Tibial artery (tissue), 4 donors: ENCODE results near the gene RAB27A.

ENCODE experiments used
- DNase-seq, 2 donors: peaks; one replicate each; pipeline ENCODE4 v3.0.0-alpha.2; 2019
- H3K27ac ChIP-seq, 2 donors: fragments of 200-600 bp; sonication (generic) in 1 of 2; 1 replicate in 1 of 2; 2 replicates in 1 of 2; pipeline ENCODE4 v1.5.1; 2018 to 2019; ENCODE audit warnings: mild to moderate bottlenecking in 1 of 2
- H3K27me3 ChIP-seq, 2 donors: fragments of 200-600 bp; sonication (generic) in 1 of 2; one replicate each; pipeline versions ENCODE4 v1.5.1 to v1.6.0; 2016 to 2019
- H3K36me3 ChIP-seq, 3 donors: fragments of 200-600 bp; sonication (generic) in 2 of 3; one replicate each; pipeline ENCODE4 v1.5.1; 2016 to 2019; ENCODE audit warnings: mild to moderate bottlenecking in 2 of 3
- H3K4me1 ChIP-seq, 4 donors: fragments of 200-600 bp; sonication (generic) in 2 of 4; 1 replicate in 3 of 4; 2 replicates in 1 of 4; pipeline ENCODE4 v1.5.1; 2016 to 2019
- H3K4me3 ChIP-seq, 2 donors: fragments of 200-600 bp; sonication (generic) in 1 of 2; 1 replicate in 1 of 2; 2 replicates in 1 of 2; pipeline ENCODE4 v1.5.1; 2018 to 2019; ENCODE audit warnings: mild to moderate bottlenecking in 2 of 2
- H3K9me3 ChIP-seq, 3 donors: fragments of 200-600 bp; sonication (generic) in 1 of 3; one replicate each; pipeline ENCODE4 v1.5.1; 2016 to 2019
- intact Hi-C: fragments of 100-400 bp; cut with DNase I; formaldehyde crosslinking; loops from one replicate; pipeline ENCODE4 v1.15.0; 2023; ENCODE audit warnings: low total_unique reads
- TF ChIP-seq, protein P1 (sequence below), 2 experiments: fragments of 200-600 bp in 1 of 2; fragments of 450-650 bp in 1 of 2; IDR thresholded peaks; one replicate each; pipeline ENCODE4 v1.5.1; 2017 to 2019; ENCODE audit warnings: antibody characterized with exemption in 2 of 2, mild to moderate bottlenecking in 1 of 2, moderate library complexity in 1 of 2

The RAB27A gene

DNA sequence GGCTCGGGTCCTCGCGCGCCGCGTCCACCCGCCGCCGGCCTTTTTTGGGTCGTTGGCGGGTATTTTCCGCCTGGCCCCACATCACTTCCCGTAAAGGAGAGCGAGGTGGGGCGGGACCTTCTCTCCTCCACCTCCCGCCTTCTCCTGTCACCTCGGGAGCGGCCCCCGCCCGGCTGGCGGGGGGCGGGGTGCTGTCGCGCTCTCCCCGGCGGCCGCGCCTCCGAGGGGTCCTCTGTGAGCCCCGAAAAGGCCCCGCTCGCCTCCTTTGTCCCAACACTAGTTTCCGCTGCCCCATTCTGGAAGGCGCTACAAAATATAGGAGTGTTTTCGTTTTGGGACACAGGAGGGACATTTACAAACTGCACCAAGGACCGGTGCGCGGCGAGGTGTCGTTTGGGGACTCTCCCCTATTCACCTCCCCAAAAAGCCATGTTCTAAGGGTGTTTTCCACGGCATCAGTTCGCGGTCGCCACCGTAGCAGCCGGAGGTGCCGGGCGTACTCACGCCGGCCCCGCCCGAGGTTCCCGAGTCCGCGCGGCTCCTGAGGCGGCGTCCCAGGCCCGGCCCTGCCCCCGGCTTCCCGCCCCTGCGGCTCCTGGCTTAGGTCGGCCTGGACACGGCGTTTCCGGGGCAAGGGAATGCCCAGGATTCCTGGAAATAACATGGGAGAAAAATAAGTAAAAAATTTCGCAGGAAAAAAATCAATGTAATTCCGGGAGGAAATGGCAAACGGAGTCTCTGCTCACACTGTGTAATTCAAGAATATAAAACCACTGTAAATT, at the start of gene RAB27A:
RAB27A (minus strand) TSS at position 68 of the 782 bp plus-strand sequence. CDS start 54,879 bp downstream, outside the sequence.
- no peaks in the 10 kb centered on the region for H3K27me3 ChIP-seq
- DNase-seq, result peak; percentile 70 to 88
- intact Hi-C loops, result loop anchor here (2.0 to 10.0 kb wide), 2 partner anchors 73 to 1315 kb away; partner anchors contain the start of gene UNC13C
- no peaks in the 10 kb centered on the region for H3K36me3 ChIP-seq
- H3K27ac ChIP-seq, result peak within 1 kb of the TSS; percentile 93
- TF ChIP-seq, protein P1, sequence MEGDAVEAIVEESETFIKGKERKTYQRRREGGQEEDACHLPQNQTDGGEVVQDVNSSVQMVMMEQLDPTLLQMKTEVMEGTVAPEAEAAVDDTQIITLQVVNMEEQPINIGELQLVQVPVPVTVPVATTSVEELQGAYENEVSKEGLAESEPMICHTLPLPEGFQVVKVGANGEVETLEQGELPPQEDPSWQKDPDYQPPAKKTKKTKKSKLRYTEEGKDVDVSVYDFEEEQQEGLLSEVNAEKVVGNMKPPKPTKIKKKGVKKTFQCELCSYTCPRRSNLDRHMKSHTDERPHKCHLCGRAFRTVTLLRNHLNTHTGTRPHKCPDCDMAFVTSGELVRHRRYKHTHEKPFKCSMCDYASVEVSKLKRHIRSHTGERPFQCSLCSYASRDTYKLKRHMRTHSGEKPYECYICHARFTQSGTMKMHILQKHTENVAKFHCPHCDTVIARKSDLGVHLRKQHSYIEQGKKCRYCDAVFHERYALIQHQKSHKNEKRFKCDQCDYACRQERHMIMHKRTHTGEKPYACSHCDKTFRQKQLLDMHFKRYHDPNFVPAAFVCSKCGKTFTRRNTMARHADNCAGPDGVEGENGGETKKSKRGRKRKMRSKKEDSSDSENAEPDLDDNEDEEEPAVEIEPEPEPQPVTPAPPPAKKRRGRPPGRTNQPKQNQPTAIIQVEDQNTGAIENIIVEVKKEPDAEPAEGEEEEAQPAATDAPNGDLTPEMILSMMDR (IDR thresholded peaks at IDR 0.05), result no peak
- no peaks in the 10 kb centered on the region for H3K9me3 ChIP-seq
- peak within 1 kb of the TSS; percentile 82 to 90 for H3K4me3 ChIP-seq
- peaks cover 0 to 29% (median 11%) of the 10 kb centered on the region in 4 donors for H3K4me1 ChIP-seq

DNA sequence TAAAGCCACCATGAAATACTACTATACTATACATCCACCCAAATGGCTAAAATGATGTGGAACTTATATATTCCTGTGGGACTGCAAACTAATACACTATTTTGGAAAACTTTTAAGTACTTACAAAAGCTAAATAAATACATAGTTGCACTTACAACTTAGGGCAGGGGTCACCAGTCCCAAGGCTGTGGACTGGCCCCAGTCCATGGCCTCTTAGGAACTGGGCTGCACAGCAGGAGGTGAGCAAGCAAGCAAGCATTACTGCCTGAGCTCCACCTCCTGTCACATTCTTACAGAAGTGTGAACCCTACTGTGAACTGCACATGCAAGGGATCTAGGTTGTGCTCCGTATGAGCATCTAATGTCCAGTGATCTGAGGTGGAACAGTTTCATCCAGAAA, 47.5 kb upstream of the RAB27A start:
- Histone ChIP-seq H3K27me3 (no peaks in the 10 kb centered on the region), H3K9me3 (no peaks in the 10 kb centered on the region), H3K36me3 (peaks cover 13 to 59% (median 31%) of the 10 kb centered on the region in 3 donors), H3K4me3 (no peak overlapping the region), H3K27ac (no peak overlapping the region), H3K4me1 (peaks cover 0 to 8% (median 0%) of the 10 kb centered on the region in 4 donors)
- TF ChIP-seq, protein P1 (IDR thresholded peaks at IDR 0.05), result no peak
- intact Hi-C loops, result no loop called here
- no peak for DNase-seq

DNA sequence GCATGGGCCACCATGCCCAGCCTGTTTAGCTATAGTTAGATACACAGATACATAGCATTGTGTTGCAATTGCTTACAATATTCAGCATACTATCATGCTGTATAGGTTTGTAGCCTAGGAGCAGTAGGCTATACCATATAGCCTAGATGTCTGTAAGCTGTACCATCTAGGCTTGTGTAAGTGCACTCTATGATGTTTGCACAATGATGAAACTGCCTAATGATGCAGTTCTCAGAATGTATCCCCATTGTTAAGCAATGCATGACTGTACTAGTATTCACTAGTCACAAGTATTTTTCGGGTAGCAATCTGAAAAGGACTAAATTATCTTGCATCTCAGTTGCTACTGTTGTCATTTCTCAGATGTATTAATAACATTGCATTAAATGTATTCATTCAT, 45.4 kb upstream of the RAB27A start:
- Histone ChIP-seq H3K27ac (no peak overlapping the region), H3K27me3 (no peaks in the 10 kb centered on the region), H3K36me3 (peaks cover 23 to 74% (median 50%) of the 10 kb centered on the region in 3 donors), H3K9me3 (no peaks in the 10 kb centered on the region), H3K4me3 (no peak overlapping the region), H3K4me1 (peaks cover 0 to 8% (median 0%) of the 10 kb centered on the region in 4 donors)
- intact Hi-C loops, result no loop called here
- no peak for DNase-seq
- TF ChIP-seq, protein P1 (IDR thresholded peaks at IDR 0.05), result no peak

DNA sequence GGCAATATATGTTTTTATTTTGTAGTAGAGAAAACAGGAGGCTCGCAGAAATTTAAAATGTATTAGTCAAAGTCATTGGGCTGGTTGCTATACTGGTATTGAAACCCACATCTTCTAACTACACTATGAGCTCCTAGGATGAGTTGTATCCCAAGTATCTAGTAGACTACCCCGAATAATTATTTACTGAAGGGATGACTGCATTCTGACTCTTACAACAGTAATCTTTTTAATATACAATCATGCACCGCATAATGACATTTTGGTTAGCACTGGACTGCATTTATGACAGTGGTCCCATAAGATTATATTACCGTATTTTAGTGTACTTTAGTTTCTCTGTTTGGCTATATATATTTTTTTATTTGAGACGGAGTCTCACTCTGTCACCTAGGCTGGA, 44.8 kb upstream of the RAB27A start:
- peaks cover 29 to 80% (median 50%) of the 10 kb centered on the region in 3 donors for H3K36me3 ChIP-seq
- no peak overlapping the region for H3K4me3 ChIP-seq
- H3K9me3 ChIP-seq, result no peaks in the 10 kb centered on the region
- H3K27ac ChIP-seq, result no peak overlapping the region
- H3K4me1 ChIP-seq, result peaks cover 0 to 8% (median 0%) of the 10 kb centered on the region in 4 donors
- no peak for DNase-seq
- TF ChIP-seq, protein P1 (IDR thresholded peaks at IDR 0.05), result no peak
- intact Hi-C loops, result no loop called here
- H3K27me3 ChIP-seq, result no peaks in the 10 kb centered on the region

DNA sequence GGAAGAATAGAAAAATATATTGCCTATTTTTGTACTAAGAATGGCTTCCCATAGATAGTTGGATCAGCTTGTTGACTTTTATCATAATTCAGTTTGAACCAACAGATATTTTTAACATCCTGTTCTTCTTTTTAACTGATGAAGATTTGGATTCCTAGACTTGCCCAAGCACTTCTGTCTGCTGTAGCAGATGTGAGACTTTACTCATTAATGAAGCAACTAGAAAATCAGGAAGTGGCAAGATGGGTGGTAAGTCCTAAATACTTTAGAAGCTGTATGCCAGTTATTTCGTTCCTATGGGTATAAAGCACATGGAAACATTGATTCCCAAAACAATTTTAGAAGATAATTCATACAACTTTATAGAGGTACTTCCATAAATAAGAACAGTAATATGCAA, 37.8 kb upstream of the RAB27A start:
- TF ChIP-seq, protein P1 (IDR thresholded peaks at IDR 0.05), result no peak
- intact Hi-C loops, result no loop called here
- Histone ChIP-seq H3K27ac (no peak overlapping the region), H3K4me3 (no peak overlapping the region), H3K4me1 (no peaks in the 10 kb centered on the region), H3K27me3 (no peaks in the 10 kb centered on the region), H3K36me3 (peaks cover 18 to 53% (median 28%) of the 10 kb centered on the region in 3 donors), H3K9me3 (no peaks in the 10 kb centered on the region)
- no peak for DNase-seq
